HG03045 (cell line): Measurements from ENCODE around the gene MOB1B.

Source experiments
- ATAC-seq: cut with Tn5 transposase; IDR thresholded peaks from one replicate; pipeline ENCODE4 v1.9.1; 2021; ENCODE audit warnings: mild to moderate bottlenecking, moderate library complexity; ENCODE audit not compliant: unreplicated experiment

Gene MOB1B

GRCh38 chr4:70914000-70914399 lies 11.8 kb downstream of the MOB1B start:
- no peak for ATAC-seq

- no peak for ATAC-seq
Measured at GRCh38 chr4:70914631-70915030, 12.5 kb downstream of the MOB1B start.

GRCh38 chr4:70915036-70915815 lies 13.1 kb downstream of the MOB1B start:
- ATAC-seq: no peak

- peak; percentile 49 for ATAC-seq
Measured at GRCh38 chr4:70915874-70916559, 13.8 kb downstream of the MOB1B start.

- ATAC-seq: no peak
Measured at GRCh38 chr4:70920592-70920991, 18.4 kb downstream of the MOB1B start.

GRCh38 chr4:70925418-70925817 lies 23.2 kb downstream of the MOB1B start:
- no peak for ATAC-seq

GRCh38 chr4:70925899-70926635 lies 23.9 kb downstream of the MOB1B start:
- ATAC-seq: peak; percentile 68

GRCh38 chr4:70927502-70928137 lies 25.5 kb downstream of the MOB1B start:
- ATAC-seq: peak; percentile 40

- ATAC-seq: no peak
Measured at GRCh38 chr4:70930530-70931256, 28.5 kb downstream of the MOB1B start.

- no peak for ATAC-seq
Measured at GRCh38 chr4:70931347-70931746, 29.2 kb downstream of the MOB1B start.

- no peak for ATAC-seq
Measured at GRCh38 chr4:70932984-70933383, 30.8 kb downstream of the MOB1B start.

GRCh38 chr4:70935038-70935695 lies 33.0 kb downstream of the MOB1B start:
- ATAC-seq: no peak

- no peak for ATAC-seq
Measured at GRCh38 chr4:70936200-70936787, 34.1 kb downstream of the MOB1B start.

GRCh38 chr4:70938086-70938485 lies 35.9 kb downstream of the MOB1B start:
- no peak for ATAC-seq

- no peak for ATAC-seq
Measured at GRCh38 chr4:70940134-70940533, 38.0 kb downstream of the MOB1B start.

- ATAC-seq: peak; percentile 72
Measured at GRCh38 chr4:70943114-70943513, 40.9 kb downstream of the MOB1B start.

- no peak for ATAC-seq
Measured at GRCh38 chr4:70945046-70945445, 42.9 kb downstream of the MOB1B start.

GRCh38 chr4:70945452-70946055 lies 43.4 kb downstream of the MOB1B start:
- ATAC-seq: no peak

GRCh38 chr4:70946939-70947338 lies 44.8 kb downstream of the MOB1B start:
- no peak for ATAC-seq
